GM18502 (cell line): ENCODE results near the gene SH3BP5.

ENCODE experiments used
- ATAC-seq: cut with Tn5 transposase; IDR thresholded peaks from one replicate; pipeline ENCODE4 v1.9.1; 2021; ENCODE audit warnings: mild to moderate bottlenecking; ENCODE audit not compliant: unreplicated experiment, poor library complexity

The SH3BP5 gene

GRCh38 chr3:15214758-15215157 lies 117.6 kb downstream of the SH3BP5 start:
- ATAC-seq: no peak

GRCh38 chr3:15211937-15212336 lies 120.4 kb downstream of the SH3BP5 start:
- no peak for ATAC-seq

- no peak for ATAC-seq
These were observed 124.4 kb downstream of the SH3BP5 start for GRCh38 chr3:15207836-15208504.

- ATAC-seq: peak; percentile 39
These were observed 125.5 kb downstream of the SH3BP5 start for GRCh38 chr3:15206662-15207576.

GRCh38 chr3:15205934-15206661 lies 126.3 kb downstream of the SH3BP5 start, which contains the start of gene CAPN7:
CAPN7 (plus strand) TSS chr3:15206246; CDS start chr3:15206496, 250 bp downstream.
- peak; percentile 85 for ATAC-seq

- ATAC-seq: no peak
These were observed 126.9 kb downstream of the SH3BP5 start for GRCh38 chr3:15205482-15205933.
